Upper lobe of left lung (tissue), 4 donors: ENCODE measurements around the gene UBXN2A.

Experiments used
- CTCF ChIP-seq, 6 experiments: fragments of 450-650 bp in 4 of 6; fragments of 200-600 bp in 2 of 6; sonication (generic) in 2 of 6; IDR thresholded peaks; one replicate each; pipeline ENCODE4 v1.5.1; 2016 to 2019; ENCODE audit warnings: antibody characterized with exemption in 6 of 6
- POLR2A ChIP-seq, 4 donors: fragments of 450-650 bp; IDR thresholded peaks; one replicate each; pipeline ENCODE4 v1.5.1; 2016 to 2017; ENCODE audit warnings: antibody characterized with exemption in 4 of 4, mild to moderate bottlenecking in 2 of 4

- TF ChIP-seq CTCF (IDR thresholded peaks at IDR 0.05) (no peak), POLR2A (IDR thresholded peaks at IDR 0.05) (no peak)
These were observed 71.2 kb downstream of the UBXN2A start for GRCh38 chr2:24011250-24012104.
